Stimulated activated CD8-positive, alpha-beta memory T cell treated with anti-CD3 and anti-CD28 coated beads, Interleukin-7, amount 100 ng/mL, for 24 hours (primary cell): Measurements from ENCODE around the gene SLC8A1.

ENCODE experiments used
- DNase-seq: peaks from one replicate; pipeline ENCODE4 v3.0.0-alpha.2; 2020; ENCODE audit warnings: low read depth

SLC8A1 gene

DNA sequence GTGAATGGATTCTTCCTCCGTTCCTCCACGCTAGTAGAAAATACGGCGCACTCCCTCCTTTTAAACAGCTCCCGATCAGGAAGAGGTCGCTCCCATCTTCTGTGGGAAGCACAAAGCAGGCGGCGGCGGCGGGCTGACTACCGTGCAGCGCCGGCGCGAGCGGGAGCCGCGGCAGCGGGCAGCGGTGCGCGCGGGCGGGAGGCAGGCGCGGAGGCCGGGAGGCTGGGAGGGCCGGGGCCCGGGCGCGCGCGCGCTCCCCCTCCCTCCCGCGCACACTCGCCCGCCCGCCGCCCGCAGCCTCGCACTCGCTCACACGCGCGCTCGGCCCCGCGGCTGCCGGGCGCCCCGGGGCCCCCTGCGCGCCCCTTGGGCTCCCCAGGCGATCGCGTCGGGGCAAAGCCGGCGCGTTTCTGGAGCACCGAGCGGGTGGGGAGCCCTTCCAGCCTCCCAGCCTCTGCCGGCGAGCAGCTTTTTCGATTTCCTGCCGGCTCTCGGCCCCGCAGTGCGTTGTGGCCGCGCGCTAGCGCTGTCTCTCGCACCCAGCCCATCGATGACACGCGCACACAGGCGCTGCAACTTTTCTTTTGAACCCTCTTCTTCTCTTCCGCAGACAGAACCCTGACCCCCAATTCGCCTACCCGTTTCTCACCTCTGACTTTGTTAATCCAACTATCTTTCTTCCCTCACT is at the start of gene SLC8A1:
Gene SLC8A1 (minus strand): TSS at position 173 of the 688 bp plus-strand sequence.
- no peak for DNase-seq

- DNase-seq: no peak
These were observed 47.5 kb upstream of the SLC8A1 start for GRCh38 chr2:40499437-40499836.

- DNase-seq: no peak
These were observed 45.5 kb upstream of the SLC8A1 start for GRCh38 chr2:40497251-40497859.

- DNase-seq: no peak
These were observed 37.7 kb upstream of the SLC8A1 start for GRCh38 chr2:40489678-40489960.

DNA sequence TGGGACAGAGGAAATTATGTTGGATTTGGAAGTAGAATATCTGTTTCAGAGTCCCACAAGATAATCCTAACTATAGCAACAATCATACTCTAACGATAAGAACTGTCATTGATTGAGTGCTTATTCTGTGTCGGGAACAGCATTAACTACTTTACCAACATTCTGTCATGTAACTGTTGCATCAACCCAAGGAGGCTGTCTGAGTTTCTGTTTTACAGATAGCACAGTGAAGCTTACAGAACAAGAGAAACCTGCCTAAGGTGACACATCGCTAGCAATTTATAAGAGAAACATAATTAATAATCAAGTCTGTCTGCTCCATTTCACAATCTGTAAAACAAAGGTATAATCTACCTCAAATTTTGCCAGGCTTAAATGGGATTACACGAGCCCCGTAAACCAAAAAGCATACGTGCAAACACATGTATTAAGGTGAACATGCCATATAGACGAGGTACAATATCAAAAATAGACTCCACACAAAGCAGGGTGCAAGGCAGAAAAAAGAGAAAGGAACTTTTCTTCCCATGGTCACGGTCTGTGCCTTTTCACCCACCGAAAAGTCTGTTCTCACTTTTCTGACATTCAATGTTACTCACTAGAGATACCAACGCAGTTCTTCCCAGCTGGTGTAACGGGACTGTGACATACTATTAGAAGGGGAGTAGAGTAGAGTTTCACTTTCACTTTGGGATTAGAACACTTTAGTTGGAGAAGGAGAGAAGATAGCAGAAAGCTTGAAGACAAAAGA is 37.2 kb upstream of the SLC8A1 start:
- no peak for DNase-seq

GRCh38 chr2:40488101-40488601 is 36.3 kb upstream of the SLC8A1 start:
- no peak for DNase-seq

GRCh38 chr2:40487602-40488001 is 35.7 kb upstream of the SLC8A1 start:
- no peak for DNase-seq

DNA sequence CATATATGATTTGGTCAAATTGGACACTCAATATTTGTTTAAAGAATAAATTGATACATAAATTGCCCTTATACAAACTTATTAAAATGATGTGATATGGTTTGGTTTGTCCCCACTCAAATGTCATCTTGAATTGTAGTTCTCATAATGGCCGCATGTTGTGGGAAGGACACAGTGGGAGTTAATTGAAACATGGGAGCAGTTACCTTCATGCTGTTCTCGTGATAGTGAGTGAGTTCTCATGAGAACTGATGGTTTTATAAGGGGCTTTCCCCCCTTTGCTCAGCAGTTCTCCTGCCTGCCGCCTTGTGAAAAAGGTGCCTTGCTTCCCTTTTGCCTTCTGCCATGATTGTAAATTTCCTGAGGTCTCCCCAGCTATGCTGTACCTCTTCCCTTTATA is 34.0 kb upstream of the SLC8A1 start:
- no peak for DNase-seq

GRCh38 chr2:40485318-40485717 is 33.4 kb upstream of the SLC8A1 start:
- DNase-seq: no peak

- no peak for DNase-seq
These were observed 31.8 kb upstream of the SLC8A1 start for GRCh38 chr2:40483549-40484243.

- no peak for DNase-seq
These were observed 28.7 kb upstream of the SLC8A1 start for GRCh38 chr2:40480596-40480995.

GRCh38 chr2:40480073-40480472 is 28.2 kb upstream of the SLC8A1 start:
- DNase-seq: no peak

- no peak for DNase-seq
These were observed 25.5 kb upstream of the SLC8A1 start for GRCh38 chr2:40477361-40477760.

GRCh38 chr2:40476436-40476835 is 24.5 kb upstream of the SLC8A1 start:
- no peak for DNase-seq

- DNase-seq: no peak
These were observed 22.4 kb upstream of the SLC8A1 start for GRCh38 chr2:40474306-40474705.

DNA sequence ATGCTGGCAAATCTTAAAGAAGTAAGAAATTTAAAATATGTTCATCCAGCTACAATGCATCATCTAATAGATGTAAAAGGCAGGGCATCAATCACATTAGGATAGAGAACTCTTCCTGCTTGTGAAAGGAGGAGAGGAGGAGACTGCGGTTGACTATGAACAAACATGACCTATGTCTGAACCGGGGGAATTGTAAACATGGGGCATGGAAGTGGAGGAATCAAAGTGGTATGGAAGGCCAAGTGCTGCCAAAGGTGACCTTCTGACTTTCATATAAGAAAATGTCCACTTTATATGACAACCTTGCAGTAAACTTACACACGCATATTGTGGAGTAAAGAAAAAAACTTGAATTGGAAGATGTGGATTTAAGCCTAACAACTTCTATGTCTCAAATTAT is 20.0 kb upstream of the SLC8A1 start:
- DNase-seq: no peak

GRCh38 chr2:40470822-40471813 is 19.2 kb upstream of the SLC8A1 start:
- no peak for DNase-seq

DNA sequence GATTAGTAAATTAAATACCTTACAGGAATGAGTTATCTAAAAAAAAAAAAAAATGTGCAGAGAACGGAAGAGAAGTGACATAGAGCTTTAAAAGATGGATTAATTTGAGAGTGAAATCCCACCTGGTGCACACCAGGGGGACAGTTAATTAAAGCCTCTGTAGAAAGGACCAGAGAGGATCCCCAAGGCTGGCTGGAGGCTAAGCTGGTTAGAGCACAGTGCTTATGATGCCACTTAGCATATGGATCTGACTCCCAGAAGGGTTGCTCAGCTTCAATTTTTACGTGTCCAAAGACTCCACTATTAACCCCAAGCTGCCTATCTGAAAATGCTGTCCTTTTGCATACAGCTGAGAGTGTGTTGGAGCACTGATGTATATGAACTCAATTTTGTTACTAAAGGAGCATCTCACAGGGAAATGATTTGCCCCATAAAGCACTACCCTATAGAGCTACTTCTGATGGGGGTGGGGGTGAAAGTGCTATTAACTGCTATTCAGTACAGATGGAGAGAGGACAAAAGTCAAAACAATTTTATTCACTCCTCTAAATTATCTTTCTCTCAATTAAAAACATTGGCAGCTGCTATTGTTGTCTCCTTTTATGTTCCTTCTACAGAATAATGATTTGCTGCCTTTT is 15.2 kb upstream of the SLC8A1 start:
- no peak for DNase-seq

- DNase-seq: no peak
These were observed 14.5 kb upstream of the SLC8A1 start for GRCh38 chr2:40466332-40466906.

DNA sequence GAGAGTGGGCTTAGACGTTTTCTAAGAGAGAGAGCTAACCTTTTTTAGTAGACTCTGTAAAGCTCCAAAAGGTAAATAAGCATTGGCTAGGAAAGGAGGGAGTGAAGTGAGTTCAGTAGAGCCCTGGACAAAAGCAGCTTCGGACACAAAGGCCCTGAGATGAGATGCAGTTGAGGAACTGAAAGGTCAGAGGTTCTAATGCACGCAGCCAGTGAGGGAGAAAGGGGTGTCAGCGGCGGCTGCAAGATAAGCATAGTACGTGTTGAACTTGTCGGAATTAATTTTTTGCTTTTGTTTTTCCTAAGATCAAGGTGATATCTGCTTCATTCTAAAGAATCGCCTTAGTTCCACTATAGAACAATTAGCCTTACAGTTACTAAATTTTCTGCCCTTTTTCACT is 11.2 kb upstream of the SLC8A1 start:
- no peak for DNase-seq
